Panc1 (cell line): ENCODE measurements around the gene MICAL2.

ENCODE experiments used
- CTCF ChIP-seq: fragments of 450-650 bp; IDR thresholded peaks from 2 replicates; pipeline ENCODE4 v1.5.1; 2017; ENCODE audit warnings: mild to moderate bottlenecking
- POLR2AphosphoS5 ChIP-seq: IDR thresholded peaks from 2 replicates; pipeline ENCODE4 v1.6.1; 2012; ENCODE audit warnings: mild to moderate bottlenecking, low read depth, low read length, moderate library complexity
- REST ChIP-seq, 2 experiments: IDR thresholded peaks; 2 replicates each; pipeline ENCODE4 v1.6.1; 2011 to 2012; ENCODE audit warnings: low read depth in 2 of 2, control low read depth in 1 of 2, low read length in 1 of 2, mild to moderate bottlenecking in 1 of 2, moderate library complexity in 1 of 2; ENCODE audit not compliant: insufficient read depth in 1 of 2
- TCF7L2 ChIP-seq: IDR thresholded peaks from 2 replicates; pipeline ENCODE4 v1.6.1; 2011; ENCODE audit warnings: mild to moderate bottlenecking, low read depth, low read length, inconsistent platforms

- no peak for TF ChIP-seq CTCF
- no peak for TF ChIP-seq REST (IDR thresholded peaks at IDR 0.05; ENCODE audit: insufficient read depth in 1 of 2, low read depth in 2 of 2, low read length in 1 of 2)
- TF ChIP-seq POLR2AphosphoS5, result no peak
- TF ChIP-seq TCF7L2, result no peak
Observed at GRCh38 chr11:12220305-12220704, 109.9 kb downstream of the MICAL2 start.
